Measurements from ENCODE around the gene AK8.

Gene AK8

DNA sequence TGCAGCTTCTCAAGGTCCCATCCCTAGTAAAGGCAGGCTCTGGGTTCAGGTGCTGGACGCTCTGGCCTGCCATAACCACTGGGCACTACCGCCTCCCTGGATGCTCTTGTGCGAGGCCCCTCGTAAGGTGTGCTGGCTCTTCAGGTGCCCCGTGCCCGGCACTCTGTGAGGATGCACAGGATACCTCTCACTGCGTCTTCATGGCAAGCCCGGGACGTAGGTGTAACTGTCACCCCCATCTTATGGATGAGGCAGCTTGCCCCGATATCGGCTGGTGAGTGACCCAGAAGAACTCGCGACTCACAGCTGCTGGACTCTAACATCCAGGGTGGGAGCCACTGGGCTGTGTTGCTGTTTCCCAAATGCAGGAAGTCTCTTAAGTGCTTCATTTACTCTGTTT is 128.8 kb downstream of the AK8 start:
- Histone ChIP-seq H3K79me2 (ENCODE audit: low read length) (no peaks in the 10 kb centered on the region), H3K9me3 (ENCODE audit: insufficient read depth, low read length) (no peaks in the 10 kb centered on the region), H3K27me3 (ENCODE audit: low read depth, low read length) (no peaks in the 10 kb centered on the region), H3K27ac (ENCODE audit: low read length) (no peak overlapping the region), H3K4me1 (ENCODE audit: low read length) (no peaks in the 10 kb centered on the region), H3K9ac (ENCODE audit: low read length) (no peak overlapping the region), H3K4me3 (ENCODE audit: low read length) (no peak overlapping the region), H3K4me2 (ENCODE audit: low read length) (no peak overlapping the region), H3K36me3 (replicated peaks; ENCODE audit: low read depth, low read length) (no peaks in the 10 kb centered on the region), H2AFZ (ENCODE audit: low read depth, low read length) (no peak overlapping the region), H4K20me1 (ENCODE audit: insufficient read depth, low read length) (no peaks in the 10 kb centered on the region)
- TF ChIP-seq, protein P1, sequence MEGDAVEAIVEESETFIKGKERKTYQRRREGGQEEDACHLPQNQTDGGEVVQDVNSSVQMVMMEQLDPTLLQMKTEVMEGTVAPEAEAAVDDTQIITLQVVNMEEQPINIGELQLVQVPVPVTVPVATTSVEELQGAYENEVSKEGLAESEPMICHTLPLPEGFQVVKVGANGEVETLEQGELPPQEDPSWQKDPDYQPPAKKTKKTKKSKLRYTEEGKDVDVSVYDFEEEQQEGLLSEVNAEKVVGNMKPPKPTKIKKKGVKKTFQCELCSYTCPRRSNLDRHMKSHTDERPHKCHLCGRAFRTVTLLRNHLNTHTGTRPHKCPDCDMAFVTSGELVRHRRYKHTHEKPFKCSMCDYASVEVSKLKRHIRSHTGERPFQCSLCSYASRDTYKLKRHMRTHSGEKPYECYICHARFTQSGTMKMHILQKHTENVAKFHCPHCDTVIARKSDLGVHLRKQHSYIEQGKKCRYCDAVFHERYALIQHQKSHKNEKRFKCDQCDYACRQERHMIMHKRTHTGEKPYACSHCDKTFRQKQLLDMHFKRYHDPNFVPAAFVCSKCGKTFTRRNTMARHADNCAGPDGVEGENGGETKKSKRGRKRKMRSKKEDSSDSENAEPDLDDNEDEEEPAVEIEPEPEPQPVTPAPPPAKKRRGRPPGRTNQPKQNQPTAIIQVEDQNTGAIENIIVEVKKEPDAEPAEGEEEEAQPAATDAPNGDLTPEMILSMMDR (IDR thresholded peaks at IDR 0.05; ENCODE audit: low read depth, low read length) = no peak
- no peak for TF ChIP-seq EZH2phosphoT487 (IDR thresholded peaks at IDR 0.05; ENCODE audit: low read depth)

DNA sequence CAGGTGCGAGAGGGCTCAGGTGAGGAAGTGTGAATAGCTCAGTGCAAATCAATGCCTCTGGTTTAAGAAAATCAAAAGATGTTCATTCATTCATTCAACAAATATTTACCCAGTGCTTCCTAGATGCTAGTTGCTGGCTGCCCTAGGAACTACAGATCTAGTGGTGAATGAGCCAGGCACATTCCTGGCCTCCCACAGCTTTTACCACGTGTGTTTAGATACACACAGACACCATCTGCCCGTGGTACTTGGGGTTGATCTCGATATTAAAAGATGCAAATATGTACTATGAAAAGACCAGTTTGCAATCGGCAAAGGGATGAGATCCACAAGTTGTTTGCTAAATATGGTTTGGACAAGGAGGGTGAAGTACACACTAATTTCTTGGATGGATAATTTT is 129.6 kb downstream of the AK8 start:
- Histone ChIP-seq H3K79me2 (ENCODE audit: low read length) (no peaks in the 10 kb centered on the region), H3K36me3 (replicated peaks; ENCODE audit: low read depth, low read length) (no peaks in the 10 kb centered on the region), H2AFZ (ENCODE audit: low read depth, low read length) (no peak overlapping the region), H3K9me3 (ENCODE audit: insufficient read depth, low read length) (no peaks in the 10 kb centered on the region), H3K27me3 (ENCODE audit: low read depth, low read length) (peaks cover 2% of the 10 kb centered on the region; the same call in 1 of the 2 replicates), H4K20me1 (ENCODE audit: insufficient read depth, low read length) (no peaks in the 10 kb centered on the region), H3K4me2 (ENCODE audit: low read length) (no peak overlapping the region), H3K4me1 (ENCODE audit: low read length) (no peaks in the 10 kb centered on the region), H3K9ac (ENCODE audit: low read length) (no peak overlapping the region), H3K4me3 (ENCODE audit: low read length) (no peak overlapping the region), H3K27ac (ENCODE audit: low read length) (no peak overlapping the region)
- TF ChIP-seq, protein P1 (IDR thresholded peaks at IDR 0.05; ENCODE audit: low read depth, low read length) = no peak
- no peak for TF ChIP-seq EZH2phosphoT487 (IDR thresholded peaks at IDR 0.05; ENCODE audit: low read depth)

DNA sequence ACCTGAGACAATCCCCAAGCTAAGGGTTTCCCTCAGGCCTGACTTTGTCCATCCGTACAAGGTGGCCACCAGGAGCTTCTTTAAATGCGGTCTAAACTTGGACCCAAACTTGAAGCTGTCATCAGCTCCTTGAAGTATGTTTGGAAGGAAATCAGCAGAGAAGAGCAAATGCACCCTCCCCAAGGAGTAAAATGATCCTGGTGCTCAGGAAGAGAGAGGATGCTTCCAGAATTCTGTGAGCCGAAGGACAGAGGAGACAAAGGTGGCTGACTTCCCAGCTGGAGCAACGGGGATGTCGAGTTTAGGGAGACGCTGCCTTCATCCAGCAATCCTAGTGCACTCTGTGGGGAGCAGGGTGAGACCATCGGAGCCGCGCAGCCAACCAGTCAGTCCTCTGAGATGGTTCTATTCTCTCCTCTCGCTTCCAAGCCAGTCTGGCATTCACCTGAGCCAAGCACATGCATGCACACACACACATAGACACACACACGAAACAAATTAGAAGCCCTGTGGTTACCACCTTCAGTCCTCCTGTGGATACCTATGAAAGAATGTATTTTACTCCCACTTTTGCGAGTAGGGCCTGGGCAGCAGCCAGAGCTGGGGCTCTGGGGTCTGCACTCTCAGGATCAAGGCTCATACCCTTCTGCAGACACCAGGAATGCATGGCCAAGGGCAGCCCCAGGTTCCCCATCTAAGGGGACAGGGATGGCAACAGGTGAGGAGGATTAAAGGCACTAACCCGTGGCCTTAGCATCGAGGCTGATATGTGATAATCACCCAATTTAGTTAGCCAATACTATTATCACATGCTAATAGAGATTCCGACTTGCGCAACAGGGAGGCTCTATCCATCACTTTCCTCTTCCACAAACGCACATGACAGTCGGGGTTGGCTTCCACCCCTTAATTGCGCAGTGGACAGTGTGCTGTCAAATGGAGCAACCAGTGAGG is 132.1 kb downstream of the AK8 start:
- Histone ChIP-seq H3K4me3 (ENCODE audit: low read length) (no peak overlapping the region), H3K27ac (ENCODE audit: low read length) (no peak overlapping the region), H3K27me3 (ENCODE audit: low read depth, low read length) (peaks cover 6% of the 10 kb centered on the region; the same call in 1 of the 2 replicates)

More for the DNA sequence above, 132.1 kb downstream of the AK8 start:
- Histone ChIP-seq H3K79me2 (ENCODE audit: low read length) (no peaks in the 10 kb centered on the region), H4K20me1 (ENCODE audit: insufficient read depth, low read length) (no peaks in the 10 kb centered on the region), H3K4me1 (ENCODE audit: low read length) (no peaks in the 10 kb centered on the region), H3K9ac (ENCODE audit: low read length) (no peak overlapping the region), H3K4me2 (ENCODE audit: low read length) (no peak overlapping the region), H3K9me3 (ENCODE audit: insufficient read depth, low read length) (no peaks in the 10 kb centered on the region), H2AFZ (ENCODE audit: low read depth, low read length) (no peak overlapping the region), H3K36me3 (replicated peaks; ENCODE audit: low read depth, low read length) (no peaks in the 10 kb centered on the region)
- TF ChIP-seq, protein P1 (IDR thresholded peaks at IDR 0.05; ENCODE audit: low read depth, low read length) = no peak
- no peak for TF ChIP-seq EZH2phosphoT487 (IDR thresholded peaks at IDR 0.05; ENCODE audit: low read depth)

Measured in OCI-LY3 (cell line).